ENCODE measurements around the gene EIF3F. TPM values are rescaled to one million over a fixed set of nuclear protein-coding genes. Genes with fewer than 3 reads are reported as not detected.

The EIF3F gene
- total RNA-seq, 1 experiment from 2014 or later, result 463 TPM

Other genes with a start within 250 kb of the EIF3F start
- gene OR5P2, start 190.4 kb upstream of the EIF3F start, total RNA-seq (2014; rRNA removed; shearing (Covaris generic)), result not detected in 2 replicates
- gene OR5P3, start 156.5 kb upstream of the EIF3F start, total RNA-seq (2014; rRNA removed; shearing (Covaris generic)), result 0.48 TPM in 1 of 2 replicates, not detected in the other
- not detected in 2 replicates for gene OR10A6, start 56.1 kb upstream of the EIF3F start, total RNA-seq (2014; rRNA removed; shearing (Covaris generic))
- gene OR10A3, start 45.6 kb upstream of the EIF3F start, total RNA-seq (2014; rRNA removed; shearing (Covaris generic)), result not detected in 2 replicates
- 0.14 TPM in 1 of 2 replicates, not detected in the other for gene NLRP10, start 21.9 kb upstream of the EIF3F start, total RNA-seq (2014; rRNA removed; shearing (Covaris generic))
- gene TUB, start 93.9 kb downstream of the EIF3F start, total RNA-seq (2014; rRNA removed; shearing (Covaris generic)), result 14.6 and 16.4 TPM in 2 replicates
- gene RIC3, start 181.7 kb downstream of the EIF3F start, total RNA-seq (2014; rRNA removed; shearing (Covaris generic)), result 5.9 and 10.1 TPM in 2 replicates